ENCODE data around the gene TUBG1. TPM values are rescaled to one million over a fixed set of nuclear protein-coding genes. Genes with fewer than 3 reads are reported as not detected.
"Not testable (repeated sequence)": the region's sequence is repeated elsewhere in the genome, so short reads cannot be mapped to it uniquely, and the experiment has no call there.

Gene TUBG1
- polyA plus RNA-seq, 4 donors, result 54.4 to 63.9 (median 55.8) TPM

GRCh38 chr17:42578282-42578869 lies 31.1 kb upstream of the TUBG1 start:
- peak in 2 of 4 donors; percentile 58 to 80 for DNase-seq (ENCODE audit: low read depth in 4 of 4, low spot score in 2 of 4)

DNA sequence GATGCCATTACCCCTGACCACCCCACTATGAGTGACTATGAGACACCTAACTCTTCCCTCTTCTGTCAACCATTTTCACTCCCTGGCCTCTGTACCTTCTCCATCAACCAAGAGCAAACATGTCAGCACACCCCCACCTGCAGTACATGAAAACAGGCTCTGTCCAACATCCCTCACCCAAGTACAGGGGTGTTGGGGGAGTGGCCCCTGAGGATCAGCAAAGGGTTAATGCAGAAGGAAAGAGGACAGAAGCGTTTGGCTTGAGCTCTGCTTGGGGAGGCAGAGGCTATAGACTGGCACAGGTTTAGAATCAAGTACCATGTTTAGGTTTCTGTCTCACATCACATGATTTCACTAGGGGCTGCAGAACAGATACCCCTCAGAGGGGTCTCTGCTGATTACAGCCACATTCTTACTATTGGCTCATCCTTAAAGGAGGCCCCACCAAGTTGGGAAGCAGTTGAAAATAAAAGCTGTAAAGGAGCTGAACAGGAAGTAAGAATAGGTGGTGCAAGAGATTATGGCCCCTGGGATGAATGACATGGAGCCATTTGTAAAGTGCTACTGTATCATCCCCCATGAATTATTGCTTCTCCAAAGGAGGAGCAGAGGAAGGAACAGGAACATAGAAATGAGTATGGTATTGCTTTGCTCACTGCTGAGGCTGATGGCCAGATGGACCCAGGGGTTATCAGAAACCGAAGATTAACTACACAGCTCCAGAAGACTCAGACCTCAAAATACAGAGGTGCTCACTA lies 29.5 kb upstream of the TUBG1 start:
- DNase-seq (ENCODE audit: low read depth in 4 of 4, low spot score in 2 of 4), result no peak

- no peak for DNase-seq (ENCODE audit: low read depth in 4 of 4, low spot score in 2 of 4)
Measured at GRCh38 chr17:42581744-42582270, 27.7 kb upstream of the TUBG1 start.

DNA sequence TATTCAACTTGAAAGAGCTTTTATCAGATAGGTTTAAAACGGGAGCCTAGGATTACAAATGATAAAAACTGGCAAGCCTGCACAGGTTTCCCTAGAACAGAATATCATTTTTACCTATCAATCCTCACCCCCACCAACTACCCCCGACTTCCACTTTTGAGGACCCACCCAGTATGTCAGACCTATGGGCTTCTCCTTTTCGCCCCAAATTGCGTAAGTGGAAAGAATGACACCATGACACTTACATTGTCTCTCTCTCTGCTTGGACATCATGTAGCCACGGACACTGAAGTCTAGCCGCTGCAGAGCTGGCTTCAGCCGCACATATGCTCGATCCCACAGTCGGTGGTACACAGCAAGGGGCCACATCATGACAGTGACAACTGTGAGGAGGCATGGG lies 24.6 kb upstream of the TUBG1 start:
- DNase-seq (ENCODE audit: low read depth in 4 of 4, low spot score in 2 of 4), result no peak

- DNase-seq (ENCODE audit: low read depth in 4 of 4, low spot score in 2 of 4), result no peak
Measured at GRCh38 chr17:42585353-42585752, 24.1 kb upstream of the TUBG1 start.

- DNase-seq (ENCODE audit: low read depth in 4 of 4, low spot score in 2 of 4), result no peak
Measured at GRCh38 chr17:42586514-42587230, 22.8 kb upstream of the TUBG1 start.

DNA sequence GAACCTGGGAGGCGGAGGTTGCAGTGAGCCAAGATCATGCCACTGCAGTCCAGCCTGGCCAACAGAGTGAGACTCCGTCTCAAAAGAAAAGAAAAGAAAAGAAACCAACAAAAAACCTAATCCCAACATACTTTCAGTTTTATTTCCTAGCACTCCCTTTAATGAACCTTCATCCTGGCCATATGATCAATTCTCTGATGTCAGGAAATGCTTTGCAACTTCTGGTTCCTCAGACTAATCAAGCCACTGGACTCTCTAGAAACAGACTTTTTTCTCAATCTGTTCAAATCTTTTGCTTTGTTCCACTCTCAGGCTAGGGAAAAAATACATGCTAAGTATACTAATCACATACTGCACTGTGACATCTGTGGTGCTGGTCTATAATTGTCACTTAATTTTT lies 18.6 kb upstream of the TUBG1 start:
- no peak for DNase-seq (ENCODE audit: low read depth in 4 of 4, low spot score in 2 of 4)

DNA sequence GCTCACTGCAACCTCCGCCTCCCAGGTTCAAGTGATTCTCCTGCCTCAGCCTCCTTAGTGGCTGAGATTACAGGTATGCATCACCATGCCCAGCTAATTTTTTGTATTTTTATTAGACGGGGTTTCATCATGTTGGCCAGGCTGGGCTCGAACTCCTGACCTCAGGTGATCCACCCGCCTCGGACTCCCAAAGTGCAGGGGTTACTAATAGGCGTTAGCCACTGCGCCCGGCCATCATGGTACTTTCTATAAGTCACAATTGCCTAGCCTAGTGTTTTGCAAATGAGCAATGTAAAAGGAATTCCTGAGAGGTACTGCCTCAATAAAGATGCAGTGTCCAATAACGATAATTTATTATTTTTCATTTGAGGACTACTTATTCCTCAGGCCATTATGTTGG lies 18.1 kb upstream of the TUBG1 start:
- no peak for DNase-seq (ENCODE audit: low read depth in 4 of 4, low spot score in 2 of 4)

DNA sequence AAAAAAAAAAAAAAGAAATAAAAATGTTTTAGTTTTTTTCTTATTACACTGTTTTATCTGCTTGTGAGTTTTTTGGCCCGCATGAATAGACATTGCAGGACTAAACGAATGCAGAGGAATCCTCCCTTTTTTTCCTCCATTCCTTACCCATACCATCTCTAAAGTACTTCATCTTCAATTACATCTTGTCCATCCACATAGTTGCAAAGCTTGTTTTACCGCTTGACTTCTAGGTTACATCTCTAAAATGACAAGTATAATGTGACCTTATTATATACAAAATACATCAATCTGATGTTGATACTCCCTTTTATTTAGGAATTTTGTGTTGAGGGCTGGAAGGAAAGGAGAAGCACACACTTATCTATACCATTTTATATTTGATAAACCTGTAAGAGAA lies 13.1 kb upstream of the TUBG1 start:
- DNase-seq (ENCODE audit: low read depth in 4 of 4, low spot score in 2 of 4), result no peak

DNA sequence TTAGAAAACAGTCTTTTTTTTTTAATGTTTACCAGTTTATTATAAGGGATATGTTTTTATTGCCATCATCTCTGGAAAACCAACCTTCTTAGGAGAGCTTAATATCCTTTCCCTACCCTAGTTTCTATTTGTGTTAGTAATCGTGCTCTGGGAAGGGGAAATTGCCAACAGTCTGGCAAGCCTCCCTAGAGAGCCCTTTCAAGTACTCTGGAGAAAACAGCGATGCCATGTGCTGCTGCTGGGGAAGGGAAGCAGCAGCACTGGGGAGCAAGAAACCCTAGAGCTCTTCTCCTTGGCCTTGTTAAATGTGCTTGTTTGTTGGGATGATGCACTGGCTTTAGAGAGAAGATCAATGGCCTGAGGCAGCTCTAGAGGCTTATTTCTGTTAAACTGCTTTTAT lies 10.6 kb upstream of the TUBG1 start:
- DNase-seq (ENCODE audit: low read depth in 4 of 4, low spot score in 2 of 4), result no peak

GRCh38 chr17:42603318-42603717 lies 6.2 kb upstream of the TUBG1 start:
- DNase-seq (ENCODE audit: low read depth in 4 of 4, low spot score in 2 of 4), result no peak

DNA sequence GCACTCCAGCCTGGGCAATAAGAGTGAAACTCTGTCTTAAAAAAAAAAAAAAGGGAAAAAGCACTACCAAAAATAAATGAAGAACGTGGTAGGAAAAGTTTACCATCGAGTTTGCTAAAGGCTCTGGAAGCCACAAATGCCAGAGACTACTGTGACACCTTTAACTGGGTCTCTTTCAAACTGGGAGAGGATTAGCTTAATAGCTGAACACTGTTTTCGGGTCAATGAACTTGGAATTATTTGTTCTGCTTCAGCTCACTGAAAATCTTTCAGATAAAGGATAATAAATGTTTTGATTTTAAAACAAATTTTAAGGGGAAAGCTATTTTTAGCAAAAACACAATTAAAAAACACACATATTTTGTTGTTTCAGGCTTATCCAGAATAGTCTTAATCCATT lies 1.7 kb upstream of the TUBG1 start:
- no peak for DNase-seq (ENCODE audit: low read depth in 4 of 4, low spot score in 2 of 4)

GRCh38 chr17:42608305-42609181 lies 940 bp upstream of the TUBG1 start:
- DNase-seq (ENCODE audit: low read depth in 4 of 4, low spot score in 2 of 4), result peak in 1 of 4 donors; percentile 13

DNA sequence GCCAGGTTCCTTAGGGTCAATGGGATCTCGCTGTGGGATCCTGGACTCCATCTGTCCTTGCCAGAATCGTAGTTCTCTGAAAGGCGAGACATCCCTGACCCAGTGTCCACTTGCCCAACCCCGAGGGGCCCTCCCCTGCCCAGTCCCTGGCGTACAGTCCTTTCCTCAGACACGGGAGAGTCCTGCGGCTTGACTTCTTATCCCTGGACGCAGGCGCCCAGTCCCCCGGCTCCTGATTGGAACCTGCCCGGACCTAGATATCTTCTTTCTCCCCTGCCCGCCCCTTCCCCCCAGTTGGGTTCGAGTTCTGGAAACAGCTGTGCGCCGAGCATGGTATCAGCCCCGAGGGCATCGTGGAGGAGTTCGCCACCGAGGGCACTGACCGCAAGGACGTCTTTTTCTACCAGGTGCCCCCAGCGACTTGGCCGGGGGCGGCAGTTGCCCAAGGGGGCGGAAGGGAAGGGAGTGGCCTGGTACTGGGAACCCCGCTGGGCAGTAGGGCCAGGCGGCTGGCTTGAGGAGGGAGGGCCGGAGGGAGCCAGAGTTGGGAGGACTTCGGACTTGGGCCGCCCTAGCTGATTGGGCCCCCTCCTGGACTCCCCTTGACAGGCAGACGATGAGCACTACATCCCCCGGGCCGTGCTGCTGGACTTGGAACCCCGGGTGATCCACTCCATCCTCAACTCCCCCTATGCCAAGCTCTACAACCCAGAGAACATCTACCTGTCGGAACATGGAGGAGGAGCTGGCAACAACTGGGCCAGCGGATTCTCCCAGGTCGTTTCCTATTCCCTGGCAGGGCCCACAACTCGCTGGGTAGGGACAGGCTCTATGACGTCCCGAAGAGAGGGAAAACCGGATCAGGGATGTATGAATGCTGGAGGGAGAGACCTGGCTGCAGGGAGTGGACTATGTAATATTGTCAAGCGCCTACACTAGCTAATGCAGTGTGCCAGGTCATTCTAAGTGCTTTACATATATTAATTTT lies 625 bp downstream of the TUBG1 start:
- DNase-seq (ENCODE audit: low read depth in 4 of 4, low spot score in 2 of 4), result not testable (repeated sequence)

GRCh38 chr17:42612013-42612412 lies 2.5 kb downstream of the TUBG1 start:
- no peak for DNase-seq (ENCODE audit: low read depth in 4 of 4, low spot score in 2 of 4)

DNA sequence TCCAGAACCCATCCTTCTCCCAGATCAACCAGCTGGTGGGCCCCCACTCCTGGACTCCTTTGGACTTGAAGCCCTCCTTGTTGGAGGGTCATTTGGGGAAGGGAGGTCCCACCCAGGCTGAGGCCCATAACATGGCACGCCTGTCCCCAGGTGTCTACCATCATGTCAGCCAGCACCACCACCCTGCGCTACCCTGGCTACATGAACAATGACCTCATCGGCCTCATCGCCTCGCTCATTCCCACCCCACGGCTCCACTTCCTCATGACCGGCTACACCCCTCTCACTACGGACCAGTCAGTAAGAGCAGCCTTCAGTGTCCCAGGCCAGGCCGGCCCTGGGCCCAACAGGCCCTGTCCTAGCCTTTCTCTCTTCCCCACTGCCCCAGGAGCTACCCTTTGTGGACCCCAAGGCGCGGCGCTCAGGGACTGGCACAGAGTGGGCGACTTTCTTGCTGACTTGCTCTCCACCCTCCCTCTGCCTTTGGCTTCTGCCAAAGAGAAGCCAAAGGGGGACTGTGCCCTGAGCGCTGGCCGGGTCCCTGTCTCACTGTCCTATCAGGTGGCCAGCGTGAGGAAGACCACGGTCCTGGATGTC lies 4.3 kb downstream of the TUBG1 start:
- no peak for DNase-seq (ENCODE audit: low read depth in 4 of 4, low spot score in 2 of 4)

DNA sequence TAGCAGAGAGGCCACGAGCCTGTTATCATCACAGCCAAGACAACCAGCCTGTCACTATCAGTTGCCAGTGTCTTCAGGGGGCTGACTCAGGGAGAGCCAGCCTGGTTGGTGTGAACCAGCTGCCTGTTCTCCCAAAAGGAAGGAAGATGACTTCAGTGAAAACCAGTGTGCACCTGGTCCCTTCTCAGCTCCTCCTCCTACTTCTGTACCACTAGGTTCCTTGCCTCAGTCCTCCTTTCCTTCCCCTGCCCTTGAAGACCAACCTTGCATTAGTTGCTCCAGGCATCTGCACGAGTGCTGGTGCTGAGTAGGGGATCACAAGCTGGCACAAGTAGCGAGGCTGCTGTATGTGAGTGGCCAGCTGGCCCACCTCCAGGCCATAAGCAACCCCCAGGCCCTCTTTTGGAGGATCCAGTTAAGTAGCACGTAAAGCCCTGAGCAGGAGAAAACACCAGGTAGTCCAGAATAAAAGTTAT lies 8.5 kb downstream of the TUBG1 start:
- DNase-seq (ENCODE audit: low read depth in 4 of 4, low spot score in 2 of 4), result no peak

DNA sequence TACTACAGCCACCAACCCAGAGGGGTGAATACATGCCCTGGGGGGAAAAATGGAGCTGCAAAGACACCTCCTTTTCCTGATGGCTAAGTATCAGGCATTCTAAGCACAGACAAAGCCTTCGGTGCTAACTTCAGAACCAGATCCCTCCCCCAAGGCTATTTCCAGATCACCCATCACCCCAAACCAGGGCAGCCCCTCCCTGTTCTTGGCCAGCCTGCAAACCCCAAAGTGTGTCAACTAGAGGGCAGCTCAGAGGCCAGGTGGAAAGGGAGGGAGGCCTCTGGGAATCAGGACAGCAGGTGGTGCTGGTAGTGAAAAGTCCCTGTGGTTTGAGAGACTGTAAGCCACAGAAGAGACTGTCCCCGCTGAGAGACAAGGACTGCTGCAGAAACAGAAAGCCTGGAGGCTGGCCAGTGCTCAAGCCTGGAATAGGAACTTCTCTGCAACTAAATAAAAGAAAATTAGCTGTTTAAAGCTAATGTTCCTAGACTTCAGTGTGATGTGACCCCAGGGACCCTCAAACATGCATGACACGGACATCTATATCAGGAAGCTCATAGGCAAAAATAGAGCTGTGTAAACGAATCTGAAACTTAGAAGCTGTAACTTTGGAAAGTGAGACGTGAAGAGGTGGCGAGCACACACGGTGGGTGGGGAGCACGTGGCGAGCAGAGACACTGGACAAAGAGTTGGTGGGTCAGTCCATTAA lies 9.1 kb downstream of the TUBG1 start:
- no peak for DNase-seq (ENCODE audit: low read depth in 4 of 4, low spot score in 2 of 4)

Data from left renal cortex interstitium (tissue), 4 donors.